Endothelial cell of umbilical vein (primary cell): Measurements from ENCODE around the gene CD3G. TPM values are rescaled to one million over a fixed set of nuclear protein-coding genes. Genes with fewer than 3 reads are reported as not detected.
"Not testable (repeated sequence)": the region's sequence is repeated elsewhere in the genome, so short reads cannot be mapped to it uniquely, and the experiment has no call there.

ENCODE experiments used
- BruUV-seq: library from RNA; stranded (reverse); fragments of 400-500 nt; replicated peaks from 2 replicates; lab custom pipeline; 2021; lab: Mats Ljungman, UMichigan
- CTCF ChIA-PET: fragments of 300-600, 350-600 bp; sonication (Branson Sonifier 250); formaldehyde crosslinking; loops from one replicate; lab custom pipeline; 2021; ENCODE audit warnings: antibody characterized with exemption, inconsistent platforms; lab: Charles Lee
- POLR2A ChIA-PET: fragments of 300-600, 350-600 bp; sonication (Branson Sonifier 250); formaldehyde crosslinking; loops from one replicate; lab custom pipeline; 2021; ENCODE audit warnings: antibody characterized with exemption, inconsistent platforms; lab: Charles Lee
- DNase-seq: peaks from one replicate; pipeline ENCODE4 v3.0.0-alpha.2; 2011; ENCODE audit warnings: low read depth, low spot score
- FAIRE-seq: peaks from 2 replicates; lab custom pipeline; 2011; peaks lifted over from hg19 to GRCh38; lab: Jason Lieb, UNC
- H2AFZ ChIP-seq: 2 replicates; pipeline ENCODE4 v1.6.0; 2012; ENCODE audit warnings: low read depth, low read length, control low read depth, inconsistent platforms
- H3K27ac ChIP-seq: 2 replicates; pipeline ENCODE4 v1.5.1; 2011; ENCODE audit warnings: low read depth, mild to moderate bottlenecking, control low read depth, low read length, moderate library complexity; ENCODE audit not compliant: insufficient read depth
- H3K27me3 ChIP-seq, 2 experiments: 2 replicates each; pipeline versions ENCODE4 v1.6.0 to v1.6.1; 2011; ENCODE audit warnings: low read length in 2 of 2, mixed read lengths in 1 of 2; ENCODE audit not compliant: control insufficient read depth in 2 of 2, insufficient read depth in 2 of 2
- H3K36me3 ChIP-seq, 2 experiments: 2 replicates in 1 of 2; 3 replicates in 1 of 2; pipeline ENCODE4 v1.5.1; 2011; ENCODE audit warnings: low read length in 2 of 2, mild to moderate bottlenecking in 1 of 2, moderate library complexity in 1 of 2; ENCODE audit not compliant: control insufficient read depth in 2 of 2, insufficient read depth in 2 of 2; ENCODE audit errors: extremely low read depth in 1 of 2
- H3K4me1 ChIP-seq: 3 replicates; pipeline ENCODE4 v1.5.1; 2011; ENCODE audit warnings: mild to moderate bottlenecking, low read length; ENCODE audit not compliant: control insufficient read depth, insufficient read depth; ENCODE audit errors: extremely low read depth
- H3K4me2 ChIP-seq: 2 replicates; pipeline ENCODE4 v1.6.1; 2011; ENCODE audit warnings: low read length, control low read depth, mixed read lengths; ENCODE audit not compliant: insufficient read depth
- H3K4me3 ChIP-seq, 3 experiments: fragments of 200-600 bp in 1 of 3; sonication (generic), shearing (Covaris generic) in 1 of 3; replicated peaks in 1 of 3; 2 replicates each; pipeline ENCODE4 v1.5.1; 2011 to 2016; ENCODE audit warnings: control low read depth in 3 of 3, low read length in 3 of 3, mild to moderate bottlenecking in 2 of 3, inconsistent platforms in 1 of 3, low read depth in 1 of 3, moderate library complexity in 1 of 3; ENCODE audit not compliant: insufficient read depth in 1 of 3
- H3K79me2 ChIP-seq: 2 replicates; pipeline ENCODE4 v1.6.0; 2012; ENCODE audit warnings: low read length, inconsistent platforms; ENCODE audit not compliant: control insufficient read depth, insufficient read depth
- H3K9ac ChIP-seq: replicated peaks from 2 replicates; pipeline ENCODE3; 2011; ENCODE audit warnings: low read length, control low read depth; ENCODE audit not compliant: insufficient read depth; ENCODE audit errors: extremely low read depth
- H3K9me1 ChIP-seq: replicated peaks from 3 replicates; pipeline ENCODE4 v1.6.0; 2011; ENCODE audit warnings: mild to moderate bottlenecking, low read length; ENCODE audit not compliant: control insufficient read depth, insufficient read depth; ENCODE audit errors: extremely low read depth
- H3K9me3 ChIP-seq: replicated peaks from 2 replicates; pipeline ENCODE4 v1.5.1; 2012; ENCODE audit warnings: low read length, inconsistent platforms; ENCODE audit not compliant: control insufficient read depth, insufficient read depth
- H4K20me1 ChIP-seq: replicated peaks from 2 replicates; pipeline ENCODE3; 2011; ENCODE audit warnings: mild to moderate bottlenecking, low read length; ENCODE audit not compliant: control insufficient read depth, insufficient read depth; ENCODE audit errors: extremely low read depth
- CTCF ChIP-seq, 2 donors: IDR thresholded peaks; 1 replicate in 1 of 2; 2 replicates in 1 of 2; pipeline ENCODE4 v1.5.1; 2011; ENCODE audit warnings: low read length in 2 of 2, mild to moderate bottlenecking in 2 of 2, moderate library complexity in 2 of 2, control low read depth in 1 of 2, inconsistent platforms in 1 of 2, low read depth in 1 of 2; ENCODE audit not compliant: insufficient read depth in 1 of 2; ENCODE audit errors: extremely low read depth in 1 of 2
- EZH2 ChIP-seq: IDR thresholded peaks from 2 replicates; pipeline ENCODE4 v1.6.1; 2012; ENCODE audit warnings: borderline replicate concordance, low read depth, mild to moderate bottlenecking, moderate library complexity, low read length, inconsistent platforms; ENCODE audit not compliant: severe bottlenecking
- FOS ChIP-seq: IDR thresholded peaks from 2 replicates; pipeline ENCODE4 v1.6.1; 2011; ENCODE audit warnings: mild to moderate bottlenecking, low read length, moderate library complexity, borderline replicate concordance; ENCODE audit not compliant: insufficient read depth
- GATA2 ChIP-seq: IDR thresholded peaks from 2 replicates; pipeline ENCODE4 v1.7.0; 2011; ENCODE audit warnings: low read depth, mild to moderate bottlenecking, moderate library complexity, mixed read lengths, low read length; ENCODE audit not compliant: insufficient read length, insufficient read depth
- JUN ChIP-seq: IDR thresholded peaks from 2 replicates; pipeline ENCODE4 v1.6.1; 2011; ENCODE audit warnings: borderline replicate concordance, low read depth; ENCODE audit not compliant: insufficient read length, insufficient read depth
- MYC ChIP-seq: IDR thresholded peaks from one replicate; pipeline ENCODE4 v1.6.1; 2011; ENCODE audit warnings: mild to moderate bottlenecking, low read depth, low read length
- POLR2A ChIP-seq: IDR thresholded peaks from 2 replicates; pipeline ENCODE4 v1.6.1; 2012; ENCODE audit warnings: low read depth, mild to moderate bottlenecking, control low read depth, low read length
- POLR2AphosphoS5 ChIP-seq: IDR thresholded peaks from 2 replicates; pipeline ENCODE4 v1.6.1; 2012; ENCODE audit warnings: low read depth, mild to moderate bottlenecking, control low read depth, low read length, moderate library complexity; ENCODE audit not compliant: insufficient read depth
- dilution Hi-C: fragments of 300-500 bp; cut with MboI; formaldehyde crosslinking; loops from one replicate; pipeline ENCODE4 v1.15.0; 2019; ENCODE audit warnings: low sequenced_read_pairs; ENCODE audit not compliant: extremely low pct_ligation_motif_present
- intact Hi-C: fragments of 100-400 bp; cut with micrococcal nuclease; formaldehyde crosslinking; loops from one replicate; pipeline ENCODE4 v1.10.0; 2022
- polyA plus RNA-seq, 4 experiments: library from polyadenylated mRNA; depleted of rRNA in 3 of 4; stranded (reverse) in 3 of 4; unstranded in 1 of 4; fragments of >200 nt; gene quantifications; 2 replicates each; pipeline versions ENCODE4 v1.2.1 to v1.2.3, GENCODE V29; 2011 to 2012; ENCODE audit warnings: missing spikeins in 1 of 4
- total RNA-seq: library from RNA; stranded (reverse); gene quantifications from 2 replicates; pipeline ENCODE4 v1.2.3, GENCODE V29; 2021
- TF ChIP-seq, protein P1 (sequence below): IDR thresholded peaks from 2 replicates; pipeline ENCODE4 v1.6.1; 2011; ENCODE audit not compliant: insufficient read depth, insufficient read length

The CD3G gene
- total and polyA plus RNA-seq, 2 donors (not counting 3 experiments of a cell fraction or from before 2014, with no cell fraction given): not detected

- TF ChIP-seq, protein P1, sequence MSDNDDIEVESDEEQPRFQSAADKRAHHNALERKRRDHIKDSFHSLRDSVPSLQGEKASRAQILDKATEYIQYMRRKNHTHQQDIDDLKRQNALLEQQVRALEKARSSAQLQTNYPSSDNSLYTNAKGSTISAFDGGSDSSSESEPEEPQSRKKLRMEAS: no peak
- TF ChIP-seq FOS (no peak), CTCF (IDR thresholded peaks at IDR 0.05; ENCODE audit: extremely low read depth in 1 of 2, insufficient read depth in 1 of 2, low read depth in 1 of 2, low read length in 2 of 2) (no peak), JUN (no peak), MYC (no peak), POLR2AphosphoS5 (no peak), GATA2 (no peak), POLR2A (no peak), EZH2 (no peak)
- DNase-seq: no peak
- no peaks in the 10 kb centered on the region for H3K9me1 ChIP-seq
- dilution Hi-C loops: no loop called here
- peak overlapping the region; percentile 43 for H2AFZ ChIP-seq
- peak overlapping the region; percentile 71 to 99 (median 94) for H3K4me3 ChIP-seq
- peak overlapping the region; percentile 63 for H3K27ac ChIP-seq
- H3K4me1 ChIP-seq: peaks cover 10% of the 10 kb centered on the region
- H4K20me1 ChIP-seq: no peaks in the 10 kb centered on the region
- peaks cover 0 to 3% of the 10 kb centered on the region in 2 experiments for H3K36me3 ChIP-seq
- ChIA-PET CTCF (interaction anchor here (0.9 to 2.0 kb wide), 6 partner anchors 13 to 203 kb away, joined by 3 to 14 read pairs (median 6); partner anchors contain the start of gene KMT2A), POLR2A (interaction anchor here (0.6 to 1.2 kb wide), 2 partner anchors 14 to 33 kb away, joined by 3 read pairs; no protein-coding TSS in a partner anchor)
- peak overlapping the region; percentile 89 for H3K4me2 ChIP-seq
- intact Hi-C loops: loop anchor here (1.0 to 2.0 kb wide), 3 partner anchors 33 to 171 kb away; partner anchors contain the start of gene ARCN1
- H3K27me3 ChIP-seq: no peaks in the 10 kb centered on the region
- peak overlapping the region; percentile 71 for H3K9ac ChIP-seq
- BruUV-seq: TSS peak; percentile 38
- H3K79me2 ChIP-seq: peaks cover 54% of the 10 kb centered on the region
- peak; percentile 49 for FAIRE-seq
- H3K9me3 ChIP-seq: no peaks in the 10 kb centered on the region
Observed at GRCh38 chr11:118401880-118402590, 57.9 kb downstream of the CD3G start.

- Histone ChIP-seq H3K79me2 (peaks cover 57% of the 10 kb centered on the region), H3K4me1 (peaks cover 10% of the 10 kb centered on the region), H3K4me2 (peak overlapping the region; percentile 89), H3K9ac (peak overlapping the region; percentile 71), H3K4me3 (peak overlapping the region; percentile 71 to 99 (median 94))
- BruUV-seq, dilution Hi-C loops, H3K27me3 ChIP-seq, H3K36me3 ChIP-seq, H3K9me1 ChIP-seq, FAIRE-seq, DNase-seq, H3K27ac ChIP-seq, H2AFZ ChIP-seq, H3K9me3 ChIP-seq, H4K20me1 ChIP-seq, intact Hi-C loops: not testable (repeated sequence)
- CTCF ChIA-PET: interaction anchor here (1.2 to 2.0 kb wide), 5 partner anchors 13 to 204 kb away, joined by 3 to 14 read pairs (median 9); partner anchors contain the start of gene KMT2A
- POLR2A ChIA-PET: interaction anchor here (1.2 kb wide), 1 partner anchor 13 kb away, joined by 3 read pairs; no protein-coding TSS in a partner anchor
Observed at GRCh38 chr11:118402594-118402993, 58.5 kb downstream of the CD3G start.
